K562 (cell line): ENCODE measurements around the gene PMIS2. TPM values are rescaled to one million over a fixed set of nuclear protein-coding genes. Genes with fewer than 3 reads are reported as not detected.

Experiments used
- ATAC-seq: fragments of 200-7000 bp; cut with Tn5 transposase; 3 replicates; pipeline ENCODE4 v1.9.1; 2020; ENCODE audit warnings: moderate library complexity
- BruUV-seq: library from RNA; stranded (reverse); fragments of 400-500 nt; replicated peaks from 2 replicates; lab custom pipeline; 2021; lab: Mats Ljungman, UMichigan
- CTCF ChIA-PET: fragments of 300-600 bp; formaldehyde crosslinking; extraction: SDS; loops from one replicate; lab custom pipeline; 2021; ENCODE audit warnings: low intra/inter-chr PET ratio; lab: Yijun Ruan, JAX
- POLR2A ChIA-PET: fragments of 300-600, 350-650 bp; sonication (Branson Sonifier 250); formaldehyde crosslinking; extraction: SDS; loops from one replicate; lab custom pipeline; 2021; ENCODE audit warnings: antibody characterized with exemption, inconsistent platforms; lab: Yijun Ruan, JAX
- DNase-seq, 4 experiments: peaks; one replicate each; pipeline versions ENCODE4 v3.0.0 to v3.0.0-alpha.2; 2011 to 2018; ENCODE audit warnings: low spot score in 3 of 4, mixed read lengths in 3 of 4; ENCODE audit errors: extremely low read depth in 1 of 4
- FAIRE-seq: peaks from 2 replicates; lab custom pipeline; 2011; peaks lifted over from hg19 to GRCh38; lab: Jason Lieb, UNC
- H2AFZ ChIP-seq: 2 replicates; pipeline ENCODE4 v1.6.0; 2011; ENCODE audit warnings: low read depth, low read length, control low read depth, inconsistent platforms
- H3K27ac ChIP-seq: fragments of 200-600 bp; 3 replicates; pipeline ENCODE4 v1.8.0; 2011; ENCODE audit warnings: low read depth, mild to moderate bottlenecking, control low read depth, inconsistent platforms, low read length, moderate library complexity, mixed read lengths; ENCODE audit errors: extremely low read depth
- H3K27me3 ChIP-seq, 2 experiments: fragments of 300-600 bp in 1 of 2; 2 replicates in 1 of 2; 3 replicates in 1 of 2; pipeline versions ENCODE4 v1.6.0 to v1.8.0; 2011; ENCODE audit warnings: inconsistent platforms in 2 of 2, low read length in 2 of 2, mild to moderate bottlenecking in 1 of 2, mixed read lengths in 1 of 2, moderate library complexity in 1 of 2; ENCODE audit not compliant: control insufficient read depth in 2 of 2, insufficient read depth in 2 of 2
- H3K36me3 ChIP-seq: fragments of 300-600 bp; 3 replicates; pipeline ENCODE4 v1.8.0; 2011; ENCODE audit warnings: mild to moderate bottlenecking, low read length, inconsistent platforms; ENCODE audit not compliant: control insufficient read depth, insufficient read depth
- H3K4me1 ChIP-seq, 2 experiments: fragments of 200-600 bp in 1 of 2; replicated peaks in 1 of 2; 2 replicates in 1 of 2; 3 replicates in 1 of 2; pipeline versions ENCODE4 v1.5.1 to v1.8.0; 2011; ENCODE audit warnings: inconsistent platforms in 2 of 2, low read length in 2 of 2, mild to moderate bottlenecking in 1 of 2, mixed read lengths in 1 of 2, moderate library complexity in 1 of 2; ENCODE audit not compliant: control insufficient read depth in 2 of 2, insufficient read depth in 2 of 2
- H3K4me2 ChIP-seq: 2 replicates; pipeline ENCODE4 v1.6.1; 2011; ENCODE audit warnings: low read length, control low read depth, inconsistent platforms, mixed read lengths; ENCODE audit not compliant: insufficient read depth
- H3K4me3 ChIP-seq: fragments of 200-600 bp; sonication (generic), shearing (Covaris generic); 2 replicates; pipeline ENCODE4 v1.5.1; 2016; ENCODE audit warnings: control low read depth, inconsistent platforms
- H3K79me2 ChIP-seq: fragments of 200-600 bp; 3 replicates; pipeline ENCODE4 v1.8.0; 2011; ENCODE audit warnings: low read length, inconsistent platforms; ENCODE audit not compliant: control insufficient read depth, insufficient read depth
- H3K9ac ChIP-seq, 2 experiments: 2 replicates each; pipeline versions ENCODE4 v1.6.0 to v1.6.1; 2011; ENCODE audit warnings: low read depth in 2 of 2, low read length in 2 of 2, control low read depth in 1 of 2, inconsistent platforms in 1 of 2, mild to moderate bottlenecking in 1 of 2, mixed read lengths in 1 of 2; ENCODE audit not compliant: insufficient read depth in 1 of 2
- H3K9me1 ChIP-seq: one replicate; pipeline ENCODE4 v1.6.0; 2011; ENCODE audit warnings: inconsistent platforms, mild to moderate bottlenecking, low read length, moderate library complexity; ENCODE audit not compliant: control insufficient read depth, insufficient read depth
- H3K9me3 ChIP-seq: replicated peaks from 2 replicates; pipeline ENCODE4 v1.5.1; 2011; ENCODE audit warnings: low read depth, low read length, inconsistent platforms; ENCODE audit not compliant: control insufficient read depth, insufficient read depth
- H4K20me1 ChIP-seq: replicated peaks from 2 replicates; pipeline ENCODE4 v1.6.1; 2011; ENCODE audit warnings: low read length, inconsistent platforms, mixed read lengths; ENCODE audit not compliant: control insufficient read depth, insufficient read depth
- ESRRA ChIP-seq: fragments of 450-650 bp; IDR thresholded peaks from 2 replicates; pipeline ENCODE4 v1.6.1; 2014; ENCODE audit warnings: low read depth, mild to moderate bottlenecking, moderate library complexity, borderline replicate concordance
- MAFK ChIP-seq: IDR thresholded peaks from 2 replicates; pipeline ENCODE4 v1.6.1; 2011; ENCODE audit warnings: low read length, improper control_type of control experiment
- MIER1 ChIP-seq: fragments of 450-650 bp; IDR thresholded peaks from 2 replicates; pipeline ENCODE4 v1.6.1; 2016; ENCODE audit warnings: antibody characterized with exemption, mild to moderate bottlenecking, low read depth
- POLR2H ChIP-seq: IDR thresholded peaks from 2 replicates; pipeline ENCODE4 v1.6.1; 2016; ENCODE audit warnings: missing genetic modification characterization, low read depth, mild to moderate bottlenecking, control low read depth, missing compliant biosample characterization, moderate library complexity
- SMAD1 ChIP-seq: fragments of 150-350 bp; IDR thresholded peaks from 2 replicates; pipeline ENCODE4 v1.6.1; 2014; ENCODE audit warnings: low read length, low read depth; ENCODE audit not compliant: partially characterized antibody
- ZNF263 ChIP-seq: sonication (generic); formaldehyde crosslinking; IDR thresholded peaks from 2 replicates; pipeline ENCODE4 v1.8.0; 2022; ENCODE audit warnings: mild to moderate bottlenecking, missing genetic modification reagents, borderline replicate concordance
- WGBS: fragments of 100-300 bp; shearing (Covaris generic); methylation state at CpG from one replicate; pipeline ENCODE4 v1.1.6; 2016; ENCODE audit warnings: low coverage, mixed read lengths; ENCODE audit not compliant: insufficient coverage; ENCODE audit errors: missing lambda C conversion rate; 5-methylcytosine and 5-hydroxymethylcytosine counted together
- in situ Hi-C: fragments of 300-500 bp; cut with MboI; formaldehyde crosslinking; loops from 4 replicates; pipeline ENCODE4 v1.15.0; 2018; ENCODE audit warnings: inconsistent platforms, mixed read lengths
- intact Hi-C: fragments of 100-400 bp; cut with micrococcal nuclease; formaldehyde crosslinking; loops from 2 replicates; pipeline ENCODE4 v1.14.2; 2022
- polyA plus RNA-seq, 8 experiments: library from polyadenylated mRNA; depleted of rRNA in 4 of 8; stranded (reverse) in 5 of 8; unstranded in 3 of 8; fragments of >200 nt; fragmentation: Nextera tagmentation in 2 of 8; fragmentation: Illumina TruSeq in 1 of 8; extraction: Ambion mirVana in 2 of 8; extraction: Trizol in 1 of 8; gene quantifications; 2 replicates each; pipeline versions ENCODE4 v1.2.1 to v1.2.3, GENCODE V29; 2011 to 2014; ENCODE audit warnings: inconsistent platforms in 1 of 8, missing spikeins in 1 of 8
- total RNA-seq, 7 experiments: library from RNA; depleted of rRNA in 6 of 7; stranded (reverse); fragments of >200 nt in 6 of 7; fragmentation: Illumina TruSeq in 2 of 7; extraction: Trizol in 2 of 7; gene quantifications; 2 replicates each; pipeline versions ENCODE4 v1.2.1 to v1.2.3, GENCODE V29; 2011 to 2021; ENCODE audit warnings: low replicate concordance in 1 of 7

PMIS2 gene
- total and polyA plus RNA-seq, 9 of the 15 experiments (the other 6 are each of a cell fraction or from before 2014, with no cell fraction given) = not detected

DNA sequence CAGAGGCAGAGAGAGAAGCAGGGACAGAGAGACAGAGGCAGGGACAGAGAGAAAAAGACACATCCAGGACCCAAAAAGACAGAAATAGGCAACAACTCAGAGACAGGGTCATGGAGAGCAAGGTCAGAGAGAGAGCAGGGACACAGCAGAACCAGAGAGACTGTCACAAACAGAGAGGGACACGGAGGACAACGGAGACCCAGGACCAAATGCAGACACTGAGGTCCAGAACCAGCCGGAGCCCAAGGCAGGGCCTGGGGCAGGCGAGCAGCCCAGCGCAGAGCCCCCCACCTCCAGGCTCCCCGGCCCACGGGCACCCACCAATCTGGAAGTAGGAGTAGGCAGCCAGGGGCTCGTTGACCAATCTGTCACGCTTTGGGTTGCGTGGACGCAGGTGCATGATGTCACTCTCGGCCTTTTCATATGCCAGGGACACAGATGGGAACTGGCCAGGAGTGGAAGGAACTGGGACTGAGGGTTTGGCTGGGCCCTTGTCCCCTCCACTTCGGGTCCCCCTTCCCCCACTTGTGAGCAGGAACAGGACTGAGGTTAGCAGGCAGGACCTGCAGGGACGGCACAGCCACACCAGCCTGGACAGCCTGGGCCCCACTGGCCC, 32.5 kb upstream of the PMIS2 start:
- Histone ChIP-seq H3K4me3 (no peak overlapping the region), H3K4me1 (peaks cover 4 to 48% of the 10 kb centered on the region in 2 experiments; a peak in 3 of 5 replicates), H3K9ac (0 out of 4 replicates have a peak overlapping the region, but pooled peaks of 1 of the 2 experiments have one; percentile 5), H3K27me3 (peaks cover 0 to 12% of the 10 kb centered on the region in 2 experiments; a peak in 3 of 5 replicates), H3K27ac (no peak overlapping the region), H3K79me2 (no peaks in the 10 kb centered on the region), H2AFZ (no peak overlapping the region), H3K9me3 (no peaks in the 10 kb centered on the region; the same call in 1 of the 2 replicates), H3K36me3 (peaks cover 12% of the 10 kb centered on the region; the same call in 2 of the 3 replicates), H4K20me1 (peaks cover 13% of the 10 kb centered on the region), H3K9me1 (peaks cover 6% of the 10 kb centered on the region), H3K4me2 (no peak overlapping the region)
- FAIRE-seq = no peak
- POLR2A ChIA-PET = interaction anchor here (0.6 to 0.7 kb wide), 2 partner anchors 213 to 224 kb away, joined by 3 read pairs; no protein-coding TSS in a partner anchor
- WGBS = 24% methylated on average over 14 of the region's 14 CpGs
- ATAC-seq = no peak
- no peak for DNase-seq
- in situ Hi-C loops = no loop called here
- TF ChIP-seq ESRRA (peak; percentile 62), POLR2H (tag) (no peak), MAFK (no peak), ZNF263 (CRISPR knock-in tag) (no peak; the same call in 1 of the 2 replicates), SMAD1 (no peak), MIER1 (no peak)
- no TSS peak for BruUV-seq
- CTCF ChIA-PET = no interaction called here
- intact Hi-C loops = no loop called here
